Omental fat pad (tissue), 4 donors: ENCODE measurements around the gene NMUR1. TPM values are rescaled to one million over a fixed set of nuclear protein-coding genes. Genes with fewer than 3 reads are reported as not detected.
"Not testable (repeated sequence)": the region's sequence is repeated elsewhere in the genome, so short reads cannot be mapped to it uniquely, and the experiment has no call there.

Source experiments
- ATAC-seq: fragments of 150-250 bp; one replicate; pipeline ENCODE4 v1.9.1; 2016; ENCODE audit warnings: mild to moderate bottlenecking, moderate library complexity; ENCODE audit not compliant: low FRiP score
- DNase-seq: peaks from one replicate; pipeline ENCODE4 v3.0.0-alpha.2; 2019; ENCODE audit warnings: low spot score
- total RNA-seq, 4 donors: library from RNA; depleted of rRNA; stranded (reverse); fragments of >200 nt; gene quantifications; one replicate each; pipeline ENCODE4 v1.1.0, GENCODE V29; 2016
- TF ChIP-seq, protein P1 (sequence below), 3 donors: fragments of 450-650 bp; IDR thresholded peaks; one replicate each; pipeline ENCODE4 v1.5.1; 2016 to 2017; ENCODE audit warnings: antibody characterized with exemption in 3 of 3, mild to moderate bottlenecking in 3 of 3, moderate library complexity in 2 of 3

Gene NMUR1
- total RNA-seq, 4 donors from 2014 or later, result 0.65 to 2.5 (median 1.4) TPM

DNA sequence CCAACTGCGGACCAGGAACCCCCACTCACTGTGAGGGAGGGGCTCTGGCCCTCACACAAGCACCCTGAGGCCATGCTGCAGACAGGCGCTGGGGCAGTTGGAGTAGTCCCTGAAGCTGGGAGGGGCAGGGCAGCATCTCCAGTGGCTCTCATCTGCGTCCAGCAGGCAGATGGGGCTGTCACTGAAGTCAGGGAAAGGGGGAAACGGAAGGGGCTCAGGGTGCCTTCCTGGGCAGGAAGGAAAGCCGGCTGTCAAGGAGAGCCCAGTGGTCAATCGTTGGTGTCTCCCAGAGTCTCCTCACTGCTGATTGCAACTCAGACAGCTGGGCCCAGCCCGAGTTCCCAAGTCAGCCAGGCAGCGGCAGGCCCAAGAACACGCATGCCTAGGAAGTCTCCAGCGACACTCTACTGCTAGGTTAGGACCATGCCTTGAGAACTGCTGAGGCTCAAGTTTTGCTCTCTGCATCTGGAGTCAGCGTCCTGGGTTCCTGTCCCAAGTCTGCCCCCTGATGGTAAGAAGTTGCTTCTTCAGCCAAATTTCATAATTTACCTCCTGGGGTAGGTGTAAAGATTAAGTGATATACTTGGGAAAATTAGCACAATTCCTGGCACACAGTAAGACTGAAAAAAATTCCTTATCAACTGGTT lies 27.4 kb upstream of the NMUR1 start:
- ATAC-seq (peak; percentile 66), DNase-seq (no peak)
- TF ChIP-seq, protein P1, sequence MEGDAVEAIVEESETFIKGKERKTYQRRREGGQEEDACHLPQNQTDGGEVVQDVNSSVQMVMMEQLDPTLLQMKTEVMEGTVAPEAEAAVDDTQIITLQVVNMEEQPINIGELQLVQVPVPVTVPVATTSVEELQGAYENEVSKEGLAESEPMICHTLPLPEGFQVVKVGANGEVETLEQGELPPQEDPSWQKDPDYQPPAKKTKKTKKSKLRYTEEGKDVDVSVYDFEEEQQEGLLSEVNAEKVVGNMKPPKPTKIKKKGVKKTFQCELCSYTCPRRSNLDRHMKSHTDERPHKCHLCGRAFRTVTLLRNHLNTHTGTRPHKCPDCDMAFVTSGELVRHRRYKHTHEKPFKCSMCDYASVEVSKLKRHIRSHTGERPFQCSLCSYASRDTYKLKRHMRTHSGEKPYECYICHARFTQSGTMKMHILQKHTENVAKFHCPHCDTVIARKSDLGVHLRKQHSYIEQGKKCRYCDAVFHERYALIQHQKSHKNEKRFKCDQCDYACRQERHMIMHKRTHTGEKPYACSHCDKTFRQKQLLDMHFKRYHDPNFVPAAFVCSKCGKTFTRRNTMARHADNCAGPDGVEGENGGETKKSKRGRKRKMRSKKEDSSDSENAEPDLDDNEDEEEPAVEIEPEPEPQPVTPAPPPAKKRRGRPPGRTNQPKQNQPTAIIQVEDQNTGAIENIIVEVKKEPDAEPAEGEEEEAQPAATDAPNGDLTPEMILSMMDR (IDR thresholded peaks at IDR 0.05), result no peak

DNA sequence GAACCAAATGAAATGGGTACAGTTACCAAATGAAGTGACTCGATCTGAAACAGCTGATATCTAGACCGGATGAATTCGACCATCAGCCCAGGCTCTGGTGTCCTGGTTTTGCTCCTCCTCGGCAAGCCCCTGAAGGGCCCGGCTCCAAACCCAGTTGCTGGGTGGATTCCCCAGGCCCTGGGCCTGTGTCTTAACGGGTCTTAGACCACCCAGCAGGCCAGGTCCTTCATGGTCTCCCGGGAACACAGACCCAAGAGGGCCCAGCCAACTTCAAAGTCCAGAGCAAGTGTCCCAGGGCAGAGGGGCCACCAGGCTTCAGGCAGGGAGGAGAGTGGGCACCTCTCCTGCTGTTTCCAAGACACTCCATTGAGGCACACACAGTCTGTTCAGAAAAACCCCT lies 26.7 kb upstream of the NMUR1 start:
- DNase-seq, result no peak
- no peak for ATAC-seq
- TF ChIP-seq, protein P1 (IDR thresholded peaks at IDR 0.05), result no peak

DNA sequence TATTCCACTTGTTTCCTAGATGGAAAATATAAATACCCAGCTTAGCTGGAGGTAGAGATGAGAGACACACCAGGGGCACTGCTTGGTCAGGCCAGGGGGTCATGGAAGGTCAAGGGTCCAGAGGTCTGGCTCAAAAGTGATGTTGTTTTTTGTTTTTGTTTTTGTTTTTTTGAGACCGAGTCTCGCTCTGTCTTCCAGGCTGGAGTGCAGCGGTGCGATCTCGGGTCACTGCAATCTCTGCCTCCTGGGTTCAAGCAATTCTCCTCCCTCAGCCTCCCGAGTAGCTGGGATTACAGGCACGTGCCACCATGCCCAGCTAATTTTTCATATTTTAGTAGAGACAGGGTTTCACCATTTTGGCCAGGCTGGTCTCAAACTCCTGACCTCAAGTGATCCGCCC lies 26.3 kb upstream of the NMUR1 start:
- ATAC-seq, DNase-seq: not testable (repeated sequence)

DNA sequence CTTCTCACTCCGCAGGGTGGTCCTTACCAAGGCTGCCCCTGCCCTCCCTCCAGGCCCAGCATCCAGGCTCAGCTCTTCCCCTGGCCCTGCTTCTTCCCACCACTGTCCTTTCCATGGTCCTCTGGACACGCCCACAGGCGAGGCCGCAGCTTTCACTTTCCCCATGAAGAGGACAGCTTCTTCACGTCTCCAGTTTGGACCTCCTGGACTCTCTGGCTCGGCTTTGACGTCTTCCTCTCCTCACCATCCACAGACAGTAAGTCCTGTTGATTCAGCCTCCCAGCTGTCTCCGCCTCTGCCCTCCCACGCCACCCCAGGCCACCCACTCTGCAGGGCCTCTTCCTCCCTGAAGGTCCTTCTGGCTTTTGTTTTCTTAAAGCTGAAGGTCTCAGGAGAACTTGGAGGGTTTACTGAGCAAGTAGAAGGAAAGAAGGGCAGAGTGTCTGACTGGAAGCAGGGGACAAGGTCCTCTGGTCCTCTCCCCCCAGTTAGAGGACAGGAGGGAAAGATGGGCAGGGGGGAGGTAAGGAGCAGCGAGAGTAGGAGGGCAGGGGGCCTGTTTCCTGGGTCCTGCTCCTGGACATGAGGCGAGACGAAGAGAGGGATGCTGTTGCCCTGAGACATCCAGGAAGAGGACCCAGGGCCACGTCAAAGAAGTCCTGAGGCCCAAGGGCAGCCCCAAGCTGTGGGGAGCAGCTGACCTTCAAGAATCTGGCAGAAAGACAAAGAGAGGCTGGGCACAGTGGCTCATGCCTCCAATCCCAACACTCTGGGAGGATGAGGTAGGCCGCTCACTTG lies 24.7 kb upstream of the NMUR1 start:
- peak; percentile 34 for DNase-seq

DNA sequence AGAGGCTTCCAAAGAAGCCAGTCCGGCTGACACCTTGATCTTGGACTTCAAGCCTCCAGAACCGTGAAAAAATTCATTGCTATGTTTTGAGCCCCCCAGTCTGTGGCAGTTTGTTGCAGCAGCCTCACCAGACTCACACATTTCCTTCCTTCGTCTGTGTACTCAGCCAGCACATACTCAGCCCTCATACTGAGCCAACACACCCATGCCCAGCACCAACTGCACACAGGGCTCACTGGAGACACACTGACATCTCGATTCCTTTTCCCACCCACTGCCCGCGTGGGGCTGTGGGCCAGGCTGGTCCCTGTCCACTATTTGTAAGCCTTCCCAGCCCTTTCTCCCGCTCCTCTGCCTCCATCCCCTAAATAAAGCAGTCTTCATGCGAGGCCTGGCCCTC lies 24.1 kb upstream of the NMUR1 start:
- ATAC-seq, result no peak
- DNase-seq, result no peak

More for the DNA sequence above, 24.7 kb upstream of the NMUR1 start:
- TF ChIP-seq, protein P1 (IDR thresholded peaks at IDR 0.05), result no peak
- ATAC-seq, result peak; percentile 59

DNA sequence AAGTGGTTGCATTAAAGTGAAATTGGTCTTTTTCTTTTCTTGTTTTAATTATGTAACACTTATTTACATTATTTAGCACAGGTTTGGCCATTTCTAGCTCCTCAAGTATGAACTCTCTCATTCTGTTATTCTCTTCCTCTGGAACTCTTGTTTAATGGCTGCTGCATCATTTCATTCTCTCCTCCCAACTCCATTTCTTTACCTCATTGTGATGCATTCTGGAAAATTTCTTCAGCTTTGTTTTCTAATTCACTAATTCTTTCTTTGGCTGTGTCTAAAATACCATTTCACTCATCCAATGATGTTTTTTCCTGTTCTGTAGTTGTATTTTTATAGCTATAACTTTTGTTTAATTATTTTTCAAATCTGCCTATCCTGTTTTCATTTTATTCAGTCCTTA lies 22.5 kb upstream of the NMUR1 start:
- no peak for ATAC-seq
- no peak for DNase-seq
- TF ChIP-seq, protein P1 (IDR thresholded peaks at IDR 0.05), result no peak

More for the DNA sequence above, 24.1 kb upstream of the NMUR1 start:
- TF ChIP-seq, protein P1 (IDR thresholded peaks at IDR 0.05), result no peak

DNA sequence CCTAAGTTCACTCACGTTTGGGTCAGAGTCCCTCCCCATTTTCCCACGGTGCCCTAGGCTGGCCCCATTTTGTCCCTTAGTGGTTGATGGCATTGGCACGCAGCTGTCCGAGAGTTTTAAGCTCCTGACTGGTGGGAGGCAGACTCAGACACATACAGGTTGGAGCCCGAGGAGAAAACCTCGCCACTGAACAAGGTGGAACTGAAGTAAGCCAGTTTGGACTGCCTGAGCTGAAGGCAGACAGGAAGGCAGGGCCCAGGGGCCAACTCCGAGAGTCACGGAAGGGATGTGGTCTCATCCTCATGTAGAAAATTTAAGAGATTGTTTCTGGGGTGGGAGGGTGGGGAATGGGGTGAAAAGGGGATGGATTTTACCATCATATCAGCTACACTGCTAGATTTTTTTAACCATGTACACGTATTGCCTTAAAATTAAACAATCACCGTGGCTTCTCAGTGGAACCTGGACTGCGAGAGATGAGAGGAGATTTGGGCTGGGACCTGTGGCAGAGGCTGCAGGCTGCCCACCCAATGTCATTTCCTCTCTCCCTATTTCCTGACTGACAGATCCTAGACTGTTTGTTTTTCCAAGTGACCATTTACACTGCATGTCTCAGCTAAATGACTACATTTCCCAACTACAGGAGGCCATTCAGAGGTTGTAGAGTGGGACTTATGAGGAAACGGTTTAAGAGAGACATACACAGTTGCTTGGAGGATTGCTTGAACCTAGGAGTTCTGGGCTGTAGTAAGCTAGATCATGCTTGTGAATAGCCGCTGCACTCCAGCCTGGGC lies 19.4 kb upstream of the NMUR1 start:
- TF ChIP-seq, protein P1 (IDR thresholded peaks at IDR 0.05), result no peak
- ATAC-seq (no peak), DNase-seq (no peak)
